Measurements from ENCODE around the gene HDAC6. TPM values are rescaled to one million over a fixed set of nuclear protein-coding genes. Genes with fewer than 3 reads are reported as not detected.

The HDAC6 gene
- total RNA-seq, 1 donor from 2014 or later: 151 TPM

DNA sequence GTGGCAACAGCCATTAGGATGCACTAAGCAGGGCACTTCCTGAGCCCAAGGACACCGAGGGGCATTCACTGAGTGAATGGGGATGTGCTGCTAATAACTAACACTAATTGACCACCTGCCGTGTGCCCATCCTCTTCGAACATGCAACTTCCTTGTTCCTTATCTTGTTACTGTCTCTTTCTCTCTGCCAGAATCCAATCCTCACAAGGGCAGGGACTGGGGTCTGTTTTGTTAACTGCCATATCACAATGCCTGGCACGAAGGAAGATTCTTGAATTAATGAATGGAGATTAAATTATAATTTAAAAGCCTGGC lies 25.7 kb downstream of the HDAC6 start:
- no peak for DNase-seq (ENCODE audit: extremely low spot score, unreplicated experiment)
- Mint-ChIP-seq H3K4me1 (ENCODE audit: unreplicated experiment) (no peaks in the 10 kb centered on the region), H3K4me3 (no peak overlapping the region), H3K9me3 (no peaks in the 10 kb centered on the region), H3K27ac (no peak overlapping the region), H3K27me3 (peaks cover 27% of the 10 kb centered on the region), H3K36me3 (peaks cover 13% of the 10 kb centered on the region)
- TF ChIP-seq, protein P1, sequence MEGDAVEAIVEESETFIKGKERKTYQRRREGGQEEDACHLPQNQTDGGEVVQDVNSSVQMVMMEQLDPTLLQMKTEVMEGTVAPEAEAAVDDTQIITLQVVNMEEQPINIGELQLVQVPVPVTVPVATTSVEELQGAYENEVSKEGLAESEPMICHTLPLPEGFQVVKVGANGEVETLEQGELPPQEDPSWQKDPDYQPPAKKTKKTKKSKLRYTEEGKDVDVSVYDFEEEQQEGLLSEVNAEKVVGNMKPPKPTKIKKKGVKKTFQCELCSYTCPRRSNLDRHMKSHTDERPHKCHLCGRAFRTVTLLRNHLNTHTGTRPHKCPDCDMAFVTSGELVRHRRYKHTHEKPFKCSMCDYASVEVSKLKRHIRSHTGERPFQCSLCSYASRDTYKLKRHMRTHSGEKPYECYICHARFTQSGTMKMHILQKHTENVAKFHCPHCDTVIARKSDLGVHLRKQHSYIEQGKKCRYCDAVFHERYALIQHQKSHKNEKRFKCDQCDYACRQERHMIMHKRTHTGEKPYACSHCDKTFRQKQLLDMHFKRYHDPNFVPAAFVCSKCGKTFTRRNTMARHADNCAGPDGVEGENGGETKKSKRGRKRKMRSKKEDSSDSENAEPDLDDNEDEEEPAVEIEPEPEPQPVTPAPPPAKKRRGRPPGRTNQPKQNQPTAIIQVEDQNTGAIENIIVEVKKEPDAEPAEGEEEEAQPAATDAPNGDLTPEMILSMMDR (conservative IDR thresholded peaks at IDR 0.05): no peak

DNA sequence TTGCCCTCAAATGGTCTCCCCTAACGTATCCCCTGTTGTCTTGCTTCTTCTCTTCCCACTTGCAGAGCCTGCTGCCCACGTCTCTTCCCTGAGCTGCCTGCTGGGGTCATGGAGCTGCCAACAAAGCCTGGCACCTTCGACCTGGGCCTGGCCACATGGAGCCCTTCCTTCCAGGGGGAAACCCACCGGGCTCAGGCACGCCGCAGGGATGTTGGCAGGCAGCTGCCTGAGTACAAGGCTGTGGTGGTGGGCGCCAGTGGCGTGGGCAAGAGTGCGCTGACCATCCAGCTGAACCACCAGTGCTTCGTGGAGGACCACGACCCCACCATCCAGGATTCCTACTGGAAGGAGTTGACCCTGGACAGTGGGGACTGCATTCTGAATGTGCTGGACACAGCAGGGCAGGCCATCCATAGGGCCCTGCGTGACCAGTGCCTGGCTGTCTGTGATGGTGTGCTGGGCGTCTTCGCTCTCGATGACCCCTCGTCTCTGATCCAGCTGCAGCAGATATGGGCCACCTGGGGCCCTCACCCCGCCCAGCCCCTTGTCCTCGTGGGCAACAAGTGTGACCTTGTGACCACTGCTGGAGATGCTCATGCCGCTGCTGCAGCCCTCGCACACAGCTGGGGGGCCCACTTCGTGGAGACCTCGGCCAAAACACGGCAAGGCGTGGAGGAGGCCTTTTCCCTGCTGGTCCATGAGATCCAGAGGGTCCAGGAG lies 27.3 kb downstream of the HDAC6 start:
- TF ChIP-seq, protein P1 (conservative IDR thresholded peaks at IDR 0.05): no peak
- no peak for DNase-seq (ENCODE audit: extremely low spot score, unreplicated experiment)
- no peaks in the 10 kb centered on the region for H3K4me1 Mint-ChIP-seq (ENCODE audit: unreplicated experiment)
- no peak overlapping the region for H3K27ac Mint-ChIP-seq
- peaks cover 13% of the 10 kb centered on the region for H3K36me3 Mint-ChIP-seq
- no peaks in the 10 kb centered on the region for H3K9me3 Mint-ChIP-seq
- H3K4me3 Mint-ChIP-seq: no peak overlapping the region
- peaks cover 42% of the 10 kb centered on the region for H3K27me3 Mint-ChIP-seq

DNA sequence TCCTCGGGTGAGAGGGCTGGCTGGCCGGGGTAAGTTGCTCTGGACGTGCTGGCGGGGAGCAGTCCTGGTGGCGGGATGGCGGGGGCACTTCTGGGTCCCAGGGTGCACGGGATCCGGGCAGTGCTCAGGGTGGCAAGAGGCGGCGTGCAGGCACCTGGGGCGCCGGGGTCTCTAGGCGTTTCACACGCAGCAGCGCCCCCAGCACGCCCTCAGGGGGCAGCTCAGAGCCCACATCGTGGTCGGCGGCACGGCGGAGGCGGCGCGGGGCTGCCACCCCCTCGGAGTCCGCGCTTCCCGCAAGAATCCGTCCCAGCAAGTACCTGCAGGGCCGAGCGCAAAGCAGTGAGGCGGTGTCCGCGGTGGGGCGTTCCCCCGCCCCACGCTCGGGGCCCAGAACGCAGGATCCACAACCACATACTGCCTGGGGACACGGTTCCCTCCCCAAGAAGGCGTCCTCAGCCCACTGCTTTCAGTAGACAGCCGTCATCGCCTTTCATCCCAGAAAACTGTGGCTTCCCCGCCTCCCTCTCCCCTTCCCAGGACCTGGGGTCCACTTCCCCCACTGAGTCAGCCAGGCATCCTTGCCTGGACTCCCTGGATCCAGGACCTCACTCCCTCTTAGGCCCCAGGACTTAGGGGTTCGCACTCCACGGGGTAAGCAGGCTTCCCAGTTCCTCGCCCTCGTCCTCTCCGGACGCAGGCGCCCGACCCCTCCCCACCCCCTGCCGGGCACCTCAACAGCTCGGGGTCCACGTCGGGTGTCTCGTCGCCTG lies 29.5 kb downstream of the HDAC6 start:
- no peaks in the 10 kb centered on the region for H3K4me1 Mint-ChIP-seq (ENCODE audit: unreplicated experiment)
- DNase-seq (ENCODE audit: extremely low spot score, unreplicated experiment): no peak
- H3K27ac Mint-ChIP-seq: no peak overlapping the region
- no peak overlapping the region for H3K4me3 Mint-ChIP-seq
- peaks cover 4% of the 10 kb centered on the region for H3K36me3 Mint-ChIP-seq
- TF ChIP-seq, protein P1 (conservative IDR thresholded peaks at IDR 0.05): no peak
- peaks cover 58% of the 10 kb centered on the region for H3K27me3 Mint-ChIP-seq
- H3K9me3 Mint-ChIP-seq: no peaks in the 10 kb centered on the region

DNA sequence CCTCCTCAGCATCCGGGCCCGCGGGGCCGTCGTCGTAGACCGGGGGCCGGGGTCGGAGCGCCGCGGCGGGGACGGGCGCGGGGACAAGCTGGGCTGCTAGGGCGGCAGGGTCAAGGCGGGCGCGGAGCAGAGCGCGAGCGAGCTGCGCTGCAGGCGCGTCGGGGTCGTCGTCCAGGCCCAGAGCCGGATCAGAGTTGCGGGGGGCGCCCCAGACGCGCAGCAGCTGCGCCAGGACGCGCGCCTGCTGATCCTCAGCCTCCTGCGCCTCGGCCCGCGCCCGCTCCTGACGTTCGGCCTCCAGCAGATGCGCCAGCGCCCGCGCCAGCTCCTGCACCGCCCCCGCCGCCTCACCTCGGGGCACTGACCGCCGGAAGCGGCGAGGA lies 30.0 kb downstream of the HDAC6 start:
- DNase-seq (ENCODE audit: extremely low spot score, unreplicated experiment): no peak
- Mint-ChIP-seq H3K27ac (no peak overlapping the region), H3K4me3 (no peak overlapping the region), H3K27me3 (peaks cover 61% of the 10 kb centered on the region), H3K36me3 (peaks cover 4% of the 10 kb centered on the region), H3K4me1 (ENCODE audit: unreplicated experiment) (no peaks in the 10 kb centered on the region), H3K9me3 (no peaks in the 10 kb centered on the region)
- TF ChIP-seq, protein P1 (conservative IDR thresholded peaks at IDR 0.05): no peak

DNA sequence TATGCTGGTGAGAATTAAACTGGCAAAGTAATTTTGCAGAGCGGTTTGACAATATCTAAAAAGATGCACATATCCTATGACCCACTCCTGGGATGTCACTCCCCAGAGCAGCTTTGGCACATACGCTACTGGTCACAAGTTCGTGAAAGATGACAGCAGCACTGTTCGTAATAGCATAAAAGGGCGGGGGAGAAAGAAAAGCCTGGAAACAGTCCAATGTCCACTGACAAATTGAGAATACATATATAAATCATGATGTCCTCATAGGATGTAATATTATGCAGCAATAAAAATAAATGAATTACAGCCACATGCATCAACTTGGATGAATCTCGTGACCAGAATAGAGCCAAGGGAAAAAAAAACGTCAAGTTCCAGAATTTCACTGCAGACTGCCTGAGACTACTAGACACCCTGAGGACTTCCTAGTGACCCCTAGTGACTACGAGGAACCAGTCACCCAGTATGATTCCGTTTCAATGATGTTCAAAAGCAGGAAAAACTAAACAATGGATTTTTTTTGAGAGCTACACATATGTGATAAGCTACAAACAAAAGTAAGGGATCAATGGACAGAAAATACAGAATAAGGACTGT lies 31.8 kb downstream of the HDAC6 start:
- no peak for DNase-seq (ENCODE audit: extremely low spot score, unreplicated experiment)
- peak overlapping the region; percentile 56 for H3K27ac Mint-ChIP-seq
- H3K4me1 Mint-ChIP-seq (ENCODE audit: unreplicated experiment): no peaks in the 10 kb centered on the region
- no peaks in the 10 kb centered on the region for H3K36me3 Mint-ChIP-seq
- H3K9me3 Mint-ChIP-seq: no peaks in the 10 kb centered on the region
- H3K4me3 Mint-ChIP-seq: peak overlapping the region; percentile 91
- peaks cover 53% of the 10 kb centered on the region for H3K27me3 Mint-ChIP-seq
- TF ChIP-seq, protein P1 (conservative IDR thresholded peaks at IDR 0.05): no peak
